ENCODE data around the gene UBE2F. TPM values are rescaled to one million over a fixed set of nuclear protein-coding genes. Genes with fewer than 3 reads are reported as not detected.

UBE2F gene
- polyA plus RNA-seq, 1 of the 3 experiments (the other 2 are of a cell fraction), result 56.9 TPM

GRCh38 chr2:237941239-237941638, 25.6 kb upstream of the UBE2F start:
- Histone ChIP-seq H2AFZ (ENCODE audit: low read depth) (no peak overlapping the region), H3K4me3 (ENCODE audit: low read depth in 2 of 2, low read length in 1 of 2) (no peak overlapping the region), H3K9me2 (no peaks in the 10 kb centered on the region), H3K27me3 (ENCODE audit: insufficient read depth) (no peaks in the 10 kb centered on the region), H3K79me2 (ENCODE audit: insufficient read depth) (no peaks in the 10 kb centered on the region), H4K20me1 (ENCODE audit: insufficient read depth) (no peaks in the 10 kb centered on the region), H3K4me2 (no peak overlapping the region), H3K36me3 (replicated peaks in 1 of 2; ENCODE audit: control insufficient read depth in 1 of 2, insufficient read depth in 2 of 2, low read length in 1 of 2) (no peaks in the 10 kb centered on the region), H3F3A (replicated peaks; ENCODE audit: insufficient read depth) (no peaks in the 10 kb centered on the region), H3K4me1 (ENCODE audit: control insufficient read depth in 1 of 2, insufficient read depth in 2 of 2, low read depth in 1 of 2, low read length in 1 of 2) (no peaks in the 10 kb centered on the region), H3K27ac (ENCODE audit: low read depth in 2 of 2, low read length in 1 of 2) (no peak overlapping the region), H3K9me3 (no peaks in the 10 kb centered on the region), H3K9ac (no peak overlapping the region)
- 51% methylated on average over 2 of the region's 2 CpGs for WGBS (ENCODE audit: low lambda C conversion rate)
- DNase-seq, result no peak
- ChIA-PET POLR2A (no interaction called here), CTCF (interaction anchor here (0.7 to 3.0 kb wide), 3 partner anchors 10 to 84 kb away, joined by 3 to 11 read pairs (median 4); no protein-coding TSS in a partner anchor)
- TF ChIP-seq ELF1 (IDR thresholded peaks at IDR 0.05) (no peak), EP300 (IDR thresholded peaks at IDR 0.05; ENCODE audit: borderline replicate concordance in 1 of 2, low read depth in 1 of 2, low read length in 1 of 2) (no peak), MAX (IDR thresholded peaks at IDR 0.05; ENCODE audit: low read depth) (no peak), PBX3 (IDR thresholded peaks at IDR 0.05) (no peak), SMC3 (IDR thresholded peaks at IDR 0.05; ENCODE audit: low read depth, low read length) (no peak), IRF3 (IDR thresholded peaks at IDR 0.05; ENCODE audit: low read depth, low read length) (no peak), ZBTB33 (IDR thresholded peaks at IDR 0.05; ENCODE audit: borderline replicate concordance, low read depth) (no peak), JUND (IDR thresholded peaks at IDR 0.05) (no peak), REST (IDR thresholded peaks at IDR 0.05; ENCODE audit: low read depth, low read length) (no peak), GATA2 (CRISPR knock-in tag; IDR thresholded peaks at IDR 0.05) (no peak), TCF12 (IDR thresholded peaks at IDR 0.05) (no peak)
